RWPE1 (cell line): ENCODE results near the gene KRTAP12-4.
"Not testable (repeated sequence)": the region's sequence is repeated elsewhere in the genome, so short reads cannot be mapped to it uniquely, and the experiment has no call there.

Experiments
- CTCF ChIA-PET: fragments of 350-600 bp; sonication (Branson Sonifier 250); formaldehyde crosslinking; extraction: SDS; loops from one replicate; lab custom pipeline; 2021; lab: Yijun Ruan, JAX
- POLR2A ChIA-PET: fragments of 400-600 bp; formaldehyde crosslinking; extraction: SDS; loops from one replicate; lab custom pipeline; 2020; ENCODE audit warnings: antibody characterized with exemption; ENCODE audit not compliant: low non-redundant PET; lab: Yijun Ruan, JAX
- DNase-seq: peaks from one replicate; pipeline ENCODE4 v3.0.0; 2012; ENCODE audit warnings: low spot score
- H3K27ac ChIP-seq: fragments of 450-650 bp; 2 replicates; pipeline ENCODE4 v1.5.1; 2017
- CTCF ChIP-seq: fragments of 450-650 bp; conservative IDR thresholded peaks from 2 replicates; pipeline ENCODE4 v1.5.1; 2017; ENCODE audit warnings: low read depth, mild to moderate bottlenecking

The KRTAP12-4 gene

DNA sequence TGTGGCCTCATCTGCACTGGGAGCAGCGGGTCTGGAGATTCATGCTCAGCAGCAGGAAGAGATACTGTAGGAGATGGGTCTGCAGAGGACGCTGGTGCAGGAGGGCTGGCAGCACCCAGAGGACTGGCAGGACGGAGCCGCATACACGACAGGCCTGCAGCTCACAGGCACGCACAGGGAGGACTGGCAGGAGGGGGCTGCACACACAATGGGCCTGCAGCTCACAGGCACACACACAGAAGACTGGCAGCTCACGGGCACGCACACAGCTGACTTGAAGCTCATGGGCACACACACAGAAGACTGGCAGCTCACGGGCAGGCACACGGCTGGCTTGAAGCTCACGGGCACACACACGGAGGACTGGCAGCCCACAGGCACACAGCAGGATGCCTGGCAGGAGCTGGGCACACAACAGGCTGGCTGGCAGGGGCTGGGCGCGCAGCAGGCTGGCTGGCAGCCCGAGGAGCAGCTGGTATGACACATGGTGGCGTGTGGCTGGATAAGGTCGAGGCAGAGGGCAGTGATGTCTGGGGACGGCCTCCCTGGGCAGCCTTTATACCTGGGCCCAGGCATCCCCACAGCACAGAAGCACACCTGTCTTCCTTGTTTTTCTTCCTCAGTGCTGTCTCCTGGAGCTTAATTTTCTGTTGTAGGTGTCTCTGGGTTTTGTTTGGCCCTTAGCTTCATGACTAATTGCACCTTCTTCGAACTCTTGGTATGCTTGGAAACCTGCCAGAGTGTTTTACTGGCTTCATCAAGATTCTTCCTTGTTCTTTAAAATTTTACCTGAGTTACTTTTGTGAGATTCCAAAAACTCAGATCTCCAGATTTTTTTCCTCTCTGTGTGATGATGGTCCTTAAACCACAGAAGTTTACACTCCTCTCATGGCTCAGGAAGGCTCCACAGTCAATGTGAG is 12.2 kb upstream of the KRTAP12-4 start, which contains the start of gene KRTAP12-2:
Gene KRTAP12-2 (minus strand): TSS at position 527 of the 920 bp plus-strand sequence. CDS start 41 bp downstream, at position 486.
- H3K27ac ChIP-seq = no peak within 1 kb of the TSS
- TF ChIP-seq CTCF = no peak
- ChIA-PET CTCF (interaction anchor here (0.5 to 0.6 kb wide), 2 partner anchors 76 to 166 kb away, joined by 3 to 5 read pairs; no protein-coding TSS in a partner anchor), POLR2A (no interaction called here)
- no peak for DNase-seq

DNA sequence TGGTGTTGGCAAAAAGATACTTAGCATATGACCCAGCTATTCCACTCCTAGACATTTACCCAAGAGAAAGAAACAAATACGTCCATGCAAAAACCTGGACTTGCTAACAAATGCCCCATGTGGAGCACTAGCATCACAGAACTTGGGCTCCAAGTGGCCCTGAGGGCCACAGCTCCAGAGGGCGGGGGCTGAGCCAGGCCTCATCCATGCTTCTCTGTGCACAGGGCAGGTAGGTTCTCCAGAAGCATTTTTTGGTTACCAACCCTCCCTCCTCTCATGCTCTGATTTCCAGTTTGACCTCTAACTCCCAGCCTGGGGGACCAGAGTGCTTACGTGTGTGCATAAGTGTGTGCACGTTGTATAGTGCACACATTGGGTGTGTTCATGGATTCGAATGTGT is 10.2 kb upstream of the KRTAP12-4 start:
- no peak for TF ChIP-seq CTCF
- H3K27ac ChIP-seq = no peak overlapping the region
- CTCF ChIA-PET = interaction anchor here (1.0 kb wide), 1 partner anchor 12 kb away, joined by 4 read pairs; no protein-coding TSS in a partner anchor
- DNase-seq = no peak
- POLR2A ChIA-PET = interaction anchor here (0.5 kb wide), 1 partner anchor 34 kb away, joined by 4 read pairs; no protein-coding TSS in a partner anchor

DNA sequence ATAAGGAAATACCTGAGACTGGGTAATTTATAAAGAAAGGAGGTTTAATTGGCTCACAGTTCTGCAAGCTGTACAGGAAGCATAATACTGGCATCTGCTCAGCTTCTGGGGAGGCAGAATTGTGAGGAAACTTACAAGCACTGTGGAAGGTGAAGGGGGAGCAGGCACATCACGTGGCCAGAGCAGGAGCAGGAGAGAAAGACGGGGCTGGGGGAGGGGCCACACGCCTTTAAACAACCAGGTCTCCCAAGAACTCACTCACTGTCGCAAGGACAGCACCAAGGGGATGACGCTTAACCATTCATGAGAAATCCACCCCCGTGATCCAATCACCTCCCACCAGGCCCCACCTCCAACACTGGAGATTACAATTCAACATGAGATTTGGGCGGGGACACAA is 7.1 kb upstream of the KRTAP12-4 start:
- CTCF ChIA-PET, POLR2A ChIA-PET, H3K27ac ChIP-seq: not testable (repeated sequence)

DNA sequence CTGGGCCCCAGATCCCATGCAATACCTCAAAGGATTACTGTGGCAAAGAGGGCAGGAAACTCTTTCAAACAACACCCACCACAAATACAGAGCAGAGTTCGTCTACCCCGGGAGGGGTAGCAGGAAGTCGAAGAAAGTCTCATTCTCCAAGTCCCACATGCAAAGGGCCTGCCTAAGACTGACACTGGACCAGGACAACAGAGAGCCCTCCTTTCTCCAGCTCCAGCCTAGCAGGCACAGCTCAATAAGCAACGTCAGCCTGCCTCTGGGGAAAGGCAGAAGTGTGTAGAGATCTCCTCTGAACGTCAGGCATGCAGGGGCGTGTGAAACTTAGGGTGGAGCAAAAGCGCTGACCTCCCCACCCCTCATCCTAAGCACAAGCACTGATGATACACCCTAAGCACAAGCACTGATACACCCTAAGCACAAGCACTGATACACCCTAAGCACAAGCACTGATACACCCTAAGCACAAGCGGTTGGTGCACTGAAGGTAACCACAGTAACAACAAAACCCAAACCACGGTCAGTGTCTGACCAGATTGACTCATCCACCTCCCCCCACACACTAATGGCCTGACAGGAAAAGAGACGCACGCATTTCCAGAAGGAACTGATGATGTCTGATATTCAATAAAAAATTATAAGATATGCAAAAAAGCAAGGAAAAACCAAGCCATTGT is 4.6 kb upstream of the KRTAP12-4 start:
- no peak for TF ChIP-seq CTCF
- no peak overlapping the region for H3K27ac ChIP-seq
- CTCF ChIA-PET = interaction anchor here (0.6 to 1.0 kb wide), 2 partner anchors 32 to 77 kb away, joined by 3 to 4 read pairs; partner anchors contain the start of gene KRTAP10-9
- POLR2A ChIA-PET = no interaction called here
- no peak for DNase-seq

More for the DNA sequence above, 7.1 kb upstream of the KRTAP12-4 start:
- DNase-seq = not testable (repeated sequence)

- POLR2A ChIA-PET = no interaction called here
- no peak for DNase-seq
- no peak overlapping the region for H3K27ac ChIP-seq
- CTCF ChIA-PET = interaction anchor here (0.6 to 1.0 kb wide), 2 partner anchors 31 to 78 kb away, joined by 3 to 4 read pairs; partner anchors contain the start of gene KRTAP10-9
- TF ChIP-seq CTCF = no peak
These were observed 4.1 kb upstream of the KRTAP12-4 start for GRCh38 chr21:44658541-44658910.

DNA sequence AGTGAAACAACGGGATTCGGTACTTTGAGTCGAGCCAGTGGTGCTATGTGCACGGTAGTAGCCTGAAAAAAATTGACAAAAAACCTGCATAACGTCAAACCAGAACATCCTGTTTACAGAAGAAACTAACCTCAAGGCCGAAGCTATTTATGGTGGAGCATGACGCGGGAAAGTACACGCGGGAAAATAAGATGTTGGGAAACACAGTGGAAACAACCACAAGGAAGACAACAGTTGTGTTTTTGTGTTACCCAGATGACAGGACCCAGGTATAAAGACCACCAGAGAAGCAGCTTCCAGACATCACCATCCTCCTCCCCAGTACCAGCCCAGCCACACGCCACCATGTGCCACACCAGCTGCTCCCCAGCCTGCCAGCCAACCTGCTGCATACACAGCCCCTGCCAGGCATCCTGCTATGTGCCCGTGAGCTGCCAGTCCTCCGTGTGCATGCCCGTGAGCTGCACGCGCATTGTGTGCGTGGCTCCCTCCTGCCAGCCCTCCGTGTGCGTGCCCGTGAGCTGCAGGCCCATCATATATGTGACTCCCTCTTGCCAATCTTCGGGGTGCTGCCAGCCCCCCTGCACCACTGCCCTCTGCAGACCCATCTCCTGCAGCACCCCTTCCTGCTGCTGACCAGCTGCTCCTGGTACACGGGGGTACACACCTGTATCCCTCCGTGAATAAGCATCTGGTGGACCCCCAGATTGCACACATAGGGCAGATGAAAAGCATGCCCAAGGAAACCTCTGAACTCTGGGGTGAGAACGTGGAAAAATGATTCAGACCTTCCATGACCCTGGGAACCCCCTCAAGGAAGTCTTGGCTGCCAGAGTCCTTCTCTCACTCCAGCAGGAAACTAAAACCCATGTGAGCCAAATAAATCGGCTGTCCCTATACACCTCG is 3.4 kb upstream of the KRTAP12-4 start, which contains the start of gene KRTAP12-3:
Gene KRTAP12-3 (plus strand): TSS at position 298 of the 906 bp plus-strand sequence. CDS start 48 bp downstream, at position 346.
- ChIA-PET POLR2A (no interaction called here), CTCF (interaction anchor here (0.7 kb wide), 1 partner anchor 85 kb away, joined by 3 read pairs; no protein-coding TSS in a partner anchor)
- H3K27ac ChIP-seq = no peak within 1 kb of the TSS
- no peak for DNase-seq
- no peak for TF ChIP-seq CTCF
